Subcutaneous abdominal adipose tissue (tissue), 5 donors: ENCODE results near the gene PABPN1.
"Not testable (repeated sequence)": the region's sequence is repeated elsewhere in the genome, so short reads cannot be mapped to it uniquely, and the experiment has no call there.

Source experiments
- H3K27ac ChIP-seq: one replicate; pipeline ENCODE4 v1.7.0; 2013; ENCODE audit warnings: low read depth, mild to moderate bottlenecking, inconsistent platforms, low read length, moderate library complexity
- H3K27me3 ChIP-seq, 5 donors: one replicate each; pipeline ENCODE4 v1.7.0; 2013; ENCODE audit warnings: low read length in 5 of 5, inconsistent platforms in 1 of 5; ENCODE audit not compliant: control insufficient read depth in 5 of 5, insufficient read depth in 4 of 5
- H3K36me3 ChIP-seq, 5 donors: one replicate each; pipeline ENCODE4 v1.7.0; 2013; ENCODE audit warnings: low read length in 5 of 5; ENCODE audit not compliant: control insufficient read depth in 5 of 5, insufficient read depth in 5 of 5
- H3K4me1 ChIP-seq, 5 donors: one replicate each; pipeline ENCODE4 v1.7.0; 2013; ENCODE audit warnings: low read length in 5 of 5, mild to moderate bottlenecking in 3 of 5, moderate library complexity in 1 of 5; ENCODE audit not compliant: control insufficient read depth in 5 of 5, insufficient read depth in 5 of 5
- H3K4me3 ChIP-seq, 5 donors: one replicate each; pipeline ENCODE4 v1.7.0; 2013; ENCODE audit warnings: low read length in 5 of 5, low read depth in 1 of 5
- H3K9ac ChIP-seq, 5 donors: one replicate each; pipeline ENCODE4 v1.7.0; 2013; ENCODE audit warnings: low read length in 5 of 5, mild to moderate bottlenecking in 4 of 5, moderate library complexity in 3 of 5
- H3K9me3 ChIP-seq, 5 donors: one replicate each; pipeline ENCODE4 v1.7.0; 2013; ENCODE audit warnings: low read length in 5 of 5; ENCODE audit not compliant: control insufficient read depth in 5 of 5
- donor health status: healthy.
- donor health status: healthy.
- donor health status: healthy.
- donor health status: healthy.
- donor health status: healthy.

PABPN1 gene

GRCh38 chr14:23316300-23316699, 5.0 kb upstream of the PABPN1 start:
- Histone ChIP-seq H3K27ac (no peak overlapping the region), H3K27me3 (peaks cover 0 to 2% (median 0%) of the 10 kb centered on the region in 5 donors), H3K4me1 (peaks cover 0 to 10% (median 7%) of the 10 kb centered on the region in 5 donors)

GRCh38 chr14:23319746-23320583, 1.3 kb upstream of the PABPN1 start:
- Histone ChIP-seq H3K4me3 (peak overlapping the region; percentile 53 to 79 (median 69)), H3K27ac (peak overlapping the region; percentile 97), H3K9ac (peak overlapping the region; percentile 7 to 82 (median 64)), H3K9me3 (no peaks in the 10 kb centered on the region), H3K27me3 (peaks cover 0 to 2% (median 0%) of the 10 kb centered on the region in 5 donors), H3K36me3 (peaks cover 13 to 23% (median 19%) of the 10 kb centered on the region in 5 donors), H3K4me1 (peaks cover 2 to 25% (median 24%) of the 10 kb centered on the region in 5 donors)

More at GRCh38 chr14:23316300-23316699, 5.0 kb upstream of the PABPN1 start:
- Histone ChIP-seq H3K9ac (no peak overlapping the region), H3K36me3 (peaks cover 0 to 5% (median 5%) of the 10 kb centered on the region in 5 donors), H3K4me3 (no peak overlapping the region), H3K9me3 (no peaks in the 10 kb centered on the region)

GRCh38 chr14:23321572-23322547, 603 bp downstream of the PABPN1 start:
- H3K9me3 ChIP-seq = no peaks in the 10 kb centered on the region
- peaks cover 2 to 25% (median 24%) of the 10 kb centered on the region in 5 donors for H3K4me1 ChIP-seq
- H3K36me3 ChIP-seq = peaks cover 15 to 31% (median 24%) of the 10 kb centered on the region in 5 donors
- H3K27ac ChIP-seq = peak overlapping the region; percentile 81
- H3K9ac ChIP-seq = peak overlapping the region; percentile 76 to 93 (median 82)
- H3K4me3 ChIP-seq = peak overlapping the region; percentile 80 to 93 (median 81)
- H3K27me3 ChIP-seq = peaks cover 0 to 2% (median 0%) of the 10 kb centered on the region in 5 donors

- Histone ChIP-seq H3K27me3 (peaks cover 0 to 2% (median 0%) of the 10 kb centered on the region in 5 donors), H3K4me1 (peaks cover 2 to 25% (median 24%) of the 10 kb centered on the region in 5 donors), H3K36me3 (peaks cover 15 to 29% (median 24%) of the 10 kb centered on the region in 5 donors), H3K27ac (peak overlapping the region; percentile 81), H3K9me3 (no peaks in the 10 kb centered on the region), H3K4me3 (peak overlapping the region; percentile 80 to 93 (median 81)), H3K9ac (peak overlapping the region; percentile 76 to 93 (median 82))
Measured at GRCh38 chr14:23322568-23323517, 1.6 kb downstream of the PABPN1 start.

DNA sequence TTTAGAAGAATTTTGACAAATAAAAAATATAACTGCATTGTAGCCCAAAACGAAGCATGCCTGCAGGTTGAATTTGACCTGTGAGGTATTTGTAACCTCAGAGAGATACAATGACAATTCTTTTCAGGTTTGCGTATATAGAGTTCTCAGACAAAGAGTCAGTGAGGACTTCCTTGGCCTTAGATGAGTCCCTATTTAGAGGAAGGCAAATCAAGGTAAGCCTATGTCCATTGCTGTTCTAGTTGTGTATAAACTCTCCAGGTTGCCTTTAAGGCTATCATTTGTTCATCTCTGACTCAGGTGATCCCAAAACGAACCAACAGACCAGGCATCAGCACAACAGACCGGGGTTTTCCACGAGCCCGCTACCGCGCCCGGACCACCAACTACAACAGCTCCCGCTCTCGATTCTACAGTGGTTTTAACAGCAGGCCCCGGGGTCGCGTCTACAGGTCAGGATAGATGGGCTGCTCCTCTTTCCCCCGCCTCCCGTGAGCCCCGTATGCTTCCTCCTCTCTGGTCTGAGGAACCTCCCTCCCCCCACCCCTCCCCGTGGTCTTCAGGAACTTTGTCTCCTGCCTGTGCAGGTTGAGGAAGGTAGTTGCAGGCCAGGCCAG, 2.7 kb downstream of the PABPN1 start:
- peaks cover 0 to 2% (median 0%) of the 10 kb centered on the region in 5 donors for H3K27me3 ChIP-seq
- H3K9ac ChIP-seq = no peak overlapping the region
- peaks cover 2 to 25% (median 24%) of the 10 kb centered on the region in 5 donors for H3K4me1 ChIP-seq
- peaks cover 15 to 29% (median 24%) of the 10 kb centered on the region in 5 donors for H3K36me3 ChIP-seq
- no peak overlapping the region for H3K4me3 ChIP-seq
- H3K9me3 ChIP-seq = no peaks in the 10 kb centered on the region
- H3K27ac ChIP-seq = no peak overlapping the region

DNA sequence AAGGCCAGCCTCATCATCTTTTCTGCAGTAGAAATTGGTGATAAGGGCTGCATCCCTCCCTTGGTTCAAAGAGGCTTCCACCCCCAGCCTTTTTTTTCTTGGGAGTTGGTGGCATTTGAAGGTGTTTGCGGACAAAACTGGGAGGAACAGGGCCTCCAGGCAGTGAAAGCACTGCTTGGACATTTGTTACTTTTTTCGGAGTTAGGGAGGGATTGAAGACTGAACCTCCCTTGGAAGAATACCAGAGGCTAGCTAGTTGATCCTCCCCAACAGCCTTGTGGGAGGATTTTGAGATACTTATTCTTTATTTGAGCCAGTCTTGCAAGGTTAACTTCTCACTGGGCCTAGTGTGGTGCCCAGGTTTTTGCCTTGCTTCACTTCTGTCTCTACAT, 3.2 kb downstream of the PABPN1 start:
- no peak overlapping the region for H3K9ac ChIP-seq
- H3K27ac ChIP-seq = no peak overlapping the region

GRCh38 chr14:23324993-23325392, 3.7 kb downstream of the PABPN1 start:
- H3K27me3 ChIP-seq = peaks cover 0 to 2% (median 0%) of the 10 kb centered on the region in 5 donors
- peaks cover 15 to 29% (median 24%) of the 10 kb centered on the region in 5 donors for H3K36me3 ChIP-seq
- H3K9ac ChIP-seq = no peak overlapping the region
- H3K9me3 ChIP-seq = no peaks in the 10 kb centered on the region
- peaks cover 2 to 25% (median 23%) of the 10 kb centered on the region in 5 donors for H3K4me1 ChIP-seq
- no peak overlapping the region for H3K27ac ChIP-seq
- H3K4me3 ChIP-seq = no peak overlapping the region

More for the DNA sequence above, 3.2 kb downstream of the PABPN1 start:
- Histone ChIP-seq H3K27me3 (peaks cover 0 to 2% (median 0%) of the 10 kb centered on the region in 5 donors), H3K4me1 (peaks cover 2 to 25% (median 24%) of the 10 kb centered on the region in 5 donors), H3K9me3 (no peaks in the 10 kb centered on the region), H3K36me3 (peaks cover 15 to 29% (median 24%) of the 10 kb centered on the region in 5 donors), H3K4me3 (no peak overlapping the region)

DNA sequence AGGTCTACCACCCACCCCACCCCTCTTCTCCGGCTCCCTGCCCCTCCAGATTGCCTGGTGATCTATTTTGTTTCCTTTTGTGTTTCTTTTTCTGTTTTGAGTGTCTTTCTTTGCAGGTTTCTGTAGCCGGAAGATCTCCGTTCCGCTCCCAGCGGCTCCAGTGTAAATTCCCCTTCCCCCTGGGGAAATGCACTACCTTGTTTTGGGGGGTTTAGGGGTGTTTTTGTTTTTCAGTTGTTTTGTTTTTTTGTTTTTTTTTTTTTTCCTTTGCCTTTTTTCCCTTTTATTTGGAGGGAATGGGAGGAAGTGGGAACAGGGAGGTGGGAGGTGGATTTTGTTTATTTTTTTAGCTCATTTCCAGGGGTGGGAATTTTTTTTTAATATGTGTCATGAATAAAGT, 4.5 kb downstream of the PABPN1 start:
- H3K27ac ChIP-seq, H3K9me3 ChIP-seq, H3K4me3 ChIP-seq, H3K9ac ChIP-seq, H3K27me3 ChIP-seq: not testable (repeated sequence)
- Histone ChIP-seq H3K4me1 (peaks cover 2 to 18% (median 17%) of the 10 kb centered on the region in 5 donors), H3K36me3 (peaks cover 15 to 29% (median 24%) of the 10 kb centered on the region in 5 donors)
